ENCODE data around the gene SIAH3.
A peak's percentile ranks its signal among the peaks of the same experiment; 100 is the strongest.

The SIAH3 gene

DNA sequence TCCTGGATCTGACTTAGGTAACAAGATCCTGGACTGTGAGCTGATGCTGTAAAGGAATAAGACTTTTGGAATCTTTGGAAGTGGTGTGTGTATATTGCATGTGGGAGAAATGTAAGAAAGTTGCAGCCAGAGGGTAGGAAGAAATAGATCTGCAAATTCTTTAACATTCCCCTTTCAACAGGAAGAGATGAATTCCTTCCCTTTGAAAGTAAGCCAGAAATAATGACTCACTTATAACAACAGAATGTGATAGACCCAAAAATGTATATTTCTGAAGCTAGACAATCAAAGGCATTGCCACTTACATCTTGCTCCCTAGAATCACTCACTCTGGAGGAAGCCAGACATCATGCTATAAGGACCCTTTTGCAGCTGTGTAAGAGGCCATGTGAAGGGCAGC is 9.8 kb upstream of the SIAH3 start:
- DNase-seq = no peak

DNA sequence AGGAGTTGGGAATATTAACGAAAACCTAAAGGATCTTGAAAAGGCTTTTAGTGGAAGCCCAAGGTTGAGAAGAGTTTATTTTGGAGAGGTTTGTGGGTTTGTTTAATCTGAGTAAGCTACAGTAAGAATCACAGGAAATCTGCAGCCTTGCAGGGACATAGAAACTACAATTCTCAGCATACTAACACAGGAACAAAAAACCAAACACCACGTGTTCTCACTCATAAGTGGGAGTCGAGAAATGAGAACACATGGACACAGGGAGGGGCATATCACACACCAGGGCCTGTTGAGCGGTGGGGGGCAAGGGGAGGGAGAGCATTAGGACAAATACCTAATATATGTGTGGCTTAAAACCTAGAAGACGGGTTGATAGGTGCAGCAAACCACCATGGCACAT is 8.7 kb upstream of the SIAH3 start:
- DNase-seq = no peak

DNA sequence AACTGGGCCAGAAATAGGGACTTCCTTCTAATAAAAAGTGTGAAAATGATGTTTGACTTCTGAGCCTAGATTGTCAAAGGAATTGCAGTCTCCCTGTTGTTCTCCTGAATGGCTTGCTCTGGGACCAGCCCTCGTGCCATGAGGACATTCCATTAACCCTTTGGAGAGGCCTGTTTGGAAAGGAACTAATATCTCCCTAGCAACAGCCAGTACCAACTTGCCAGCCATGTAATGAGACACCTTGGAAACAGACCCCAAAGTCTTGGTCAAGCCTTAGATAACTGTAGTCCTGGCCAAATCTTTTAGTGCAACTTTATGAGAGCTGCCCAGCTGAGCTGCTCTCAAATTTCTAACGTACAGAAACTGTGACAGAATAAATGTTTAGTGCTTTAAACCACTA is 8.2 kb upstream of the SIAH3 start:
- DNase-seq = no peak

DNA sequence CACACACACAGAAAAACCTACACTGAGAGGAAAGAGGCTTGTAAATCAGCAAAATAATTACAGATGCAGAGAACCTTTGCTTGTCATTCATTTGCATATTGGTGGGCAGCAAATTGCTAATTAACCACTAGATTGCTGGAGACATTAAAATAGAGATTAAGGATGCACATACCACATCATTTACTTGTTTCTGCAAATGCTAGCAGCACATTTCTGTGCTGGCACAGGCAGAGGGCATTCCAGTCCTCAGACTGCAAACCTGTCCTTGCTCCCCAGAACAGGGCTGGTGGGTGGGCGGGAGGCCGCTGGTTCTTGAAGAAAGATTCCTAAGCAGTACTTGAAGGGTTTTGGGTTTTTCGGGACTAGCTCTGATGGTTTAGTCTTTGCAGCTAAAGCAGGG is 941 bp upstream of the SIAH3 start:
- no peak for DNase-seq

DNA sequence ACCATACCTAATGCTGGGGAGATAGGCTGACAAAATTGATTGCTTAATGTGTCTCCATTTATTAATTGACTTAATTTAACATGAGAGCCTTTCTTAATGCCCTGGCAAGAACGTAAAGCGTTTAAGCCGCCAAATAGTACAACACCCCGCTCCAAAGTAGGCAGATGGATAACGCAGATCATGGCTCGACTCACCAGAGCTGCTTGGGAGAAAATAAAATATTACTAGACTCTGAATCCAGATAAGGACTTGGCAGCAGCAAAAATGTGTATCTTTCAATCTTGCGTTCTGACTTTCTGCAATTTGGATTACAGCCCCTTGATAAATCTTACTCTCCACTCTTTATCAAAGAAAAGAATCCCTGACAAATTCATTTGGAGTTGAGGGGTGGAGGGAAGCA is 403 bp upstream of the SIAH3 start:
- DNase-seq = no peak

DNA sequence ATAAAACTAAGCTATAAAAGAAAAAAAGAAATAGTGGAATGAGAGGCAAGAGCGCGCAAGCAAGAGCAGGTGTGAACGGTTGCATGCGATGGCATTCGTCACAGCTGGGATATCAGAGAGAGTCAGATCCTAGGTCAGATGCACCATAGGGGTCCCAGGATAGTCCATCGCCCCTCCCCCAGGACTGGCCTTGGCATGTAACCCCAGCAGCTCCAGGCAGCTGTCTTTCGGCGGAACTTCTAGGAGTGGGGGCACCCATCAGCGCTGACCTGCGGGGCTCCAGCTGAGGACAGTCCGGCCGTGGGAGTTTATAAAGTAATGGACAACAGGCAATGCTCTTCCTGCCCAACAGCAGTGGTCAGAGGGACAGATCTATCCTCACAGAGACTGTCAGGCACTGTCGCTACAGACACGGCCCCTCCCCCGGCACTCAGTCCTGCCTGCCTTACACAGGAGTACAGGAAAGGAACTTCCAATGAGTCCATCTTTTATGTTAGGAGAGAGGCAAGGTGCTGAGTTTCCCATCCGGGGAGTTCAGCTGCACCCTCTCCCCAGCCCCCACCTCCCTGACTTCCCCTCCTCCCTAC is 1.4 kb downstream of the SIAH3 start:
- no peak for DNase-seq

DNA sequence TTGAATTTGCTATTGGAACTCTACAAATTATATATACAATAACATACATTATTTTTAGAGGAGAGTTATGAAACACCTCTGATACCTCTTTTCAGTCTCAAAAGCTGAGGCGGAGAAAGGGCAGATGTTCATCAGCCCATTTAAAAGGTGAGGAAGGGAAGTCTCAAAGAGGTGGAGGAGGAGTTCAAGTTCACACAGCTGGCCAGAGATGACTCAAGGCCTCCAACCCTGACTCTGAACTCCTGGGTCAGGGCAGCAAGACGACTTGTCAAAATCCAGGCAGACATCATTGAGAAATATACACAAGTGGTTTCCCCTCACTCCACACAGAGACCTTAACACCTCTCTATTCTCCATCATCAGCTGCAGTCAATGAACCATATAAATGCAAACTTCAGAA is 2.1 kb downstream of the SIAH3 start:
- no peak for DNase-seq

DNA sequence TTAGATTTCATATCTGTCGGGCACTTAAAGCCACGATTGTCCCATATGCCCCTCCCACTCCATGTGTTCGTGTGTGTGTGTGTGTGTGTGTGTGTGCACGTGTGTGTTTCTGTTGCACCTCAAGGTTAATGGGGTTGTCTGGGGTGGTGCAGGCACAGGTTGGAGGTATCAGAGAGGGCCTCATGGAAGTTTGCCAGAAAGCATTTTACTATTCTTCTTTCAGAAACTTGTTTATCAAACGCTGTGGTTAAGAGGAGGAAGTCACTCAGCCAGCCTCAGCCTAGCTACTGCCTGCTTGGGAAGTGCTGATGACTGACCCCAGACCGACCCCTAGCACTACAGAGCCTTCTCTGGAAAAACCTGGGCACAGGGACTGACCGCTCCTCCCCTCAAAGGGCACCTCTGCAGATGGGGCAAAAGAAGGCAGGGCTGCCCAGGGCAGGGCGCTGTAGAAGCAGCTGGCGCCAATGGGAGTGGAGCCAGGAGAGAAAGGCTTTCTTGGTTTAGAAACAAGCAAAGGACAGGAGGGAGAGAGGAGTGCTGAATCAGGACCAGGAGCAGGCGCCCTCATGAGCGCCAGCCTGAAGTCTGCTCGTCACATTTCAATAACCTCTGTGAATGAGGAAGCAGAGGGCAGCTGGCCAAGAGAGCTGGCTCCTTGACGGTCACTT is 3.9 kb downstream of the SIAH3 start:
- DNase-seq = peak; percentile 40

DNA sequence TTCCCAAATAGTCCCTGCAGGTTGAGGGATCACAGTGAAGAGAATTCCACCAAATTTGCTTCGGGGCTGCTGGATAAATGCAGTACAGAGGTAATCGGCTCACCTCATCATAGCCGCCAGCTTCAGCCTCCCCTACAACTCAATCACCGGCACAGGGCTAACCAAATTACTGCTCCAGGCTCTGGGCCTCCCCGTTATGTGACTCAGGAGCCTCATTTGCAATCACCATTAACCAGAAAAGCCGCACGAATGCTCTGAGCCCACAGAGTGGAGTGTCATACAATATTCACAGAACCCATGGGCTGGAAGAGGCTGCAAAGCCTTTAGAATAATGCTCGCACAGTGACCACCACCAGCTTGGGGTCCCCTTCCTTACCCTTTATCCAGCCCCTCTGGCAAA is 4.9 kb downstream of the SIAH3 start:
- DNase-seq = no peak

DNA sequence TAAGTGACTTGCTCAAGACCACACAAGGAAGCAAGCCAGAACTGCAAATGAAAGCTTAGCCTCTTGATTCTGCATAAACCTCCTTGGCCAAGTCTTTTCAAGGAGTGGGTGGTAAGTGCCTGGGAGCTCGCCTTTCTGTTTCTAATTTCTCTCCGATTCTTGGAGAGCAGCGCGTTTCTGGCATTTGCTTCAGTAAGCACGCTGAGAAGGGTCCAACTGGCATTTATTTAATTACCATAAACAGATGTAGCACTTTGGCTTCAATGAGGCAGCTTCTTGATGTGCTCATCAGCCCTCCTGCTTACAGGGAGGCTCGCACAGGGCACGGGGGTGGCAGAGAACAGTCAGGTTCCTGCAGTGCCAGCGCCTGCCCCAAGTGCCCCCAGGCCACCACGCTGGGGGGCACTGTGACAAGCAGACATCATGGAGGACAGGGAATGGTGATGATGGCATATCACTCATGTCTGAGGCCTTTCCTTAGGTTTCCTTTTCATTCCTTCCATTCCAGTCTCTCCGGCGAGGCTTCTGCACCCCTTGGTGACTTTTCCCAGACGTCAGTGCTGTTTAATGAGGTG is 13.3 kb downstream of the SIAH3 start:
- no peak for DNase-seq

DNA sequence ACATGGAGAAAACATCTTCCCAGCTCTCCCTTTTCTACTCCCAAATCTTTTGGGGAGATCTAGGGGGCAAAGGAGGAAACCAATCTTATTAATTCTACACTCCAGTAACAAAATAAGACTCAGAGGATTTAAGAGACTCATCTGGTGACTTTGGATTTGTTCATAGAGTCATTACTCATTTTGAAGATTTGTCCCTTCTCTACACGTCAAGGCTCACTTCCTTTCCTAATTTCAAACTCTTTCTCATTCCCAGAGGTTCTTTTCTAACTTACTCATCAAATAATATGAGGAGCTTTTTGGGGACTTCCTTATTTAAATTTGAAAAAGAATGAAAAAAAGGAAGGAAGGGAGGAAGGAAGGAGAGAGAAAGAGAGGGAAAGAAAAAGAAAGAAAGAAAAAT is 14.4 kb downstream of the SIAH3 start:
- DNase-seq = no peak

DNA sequence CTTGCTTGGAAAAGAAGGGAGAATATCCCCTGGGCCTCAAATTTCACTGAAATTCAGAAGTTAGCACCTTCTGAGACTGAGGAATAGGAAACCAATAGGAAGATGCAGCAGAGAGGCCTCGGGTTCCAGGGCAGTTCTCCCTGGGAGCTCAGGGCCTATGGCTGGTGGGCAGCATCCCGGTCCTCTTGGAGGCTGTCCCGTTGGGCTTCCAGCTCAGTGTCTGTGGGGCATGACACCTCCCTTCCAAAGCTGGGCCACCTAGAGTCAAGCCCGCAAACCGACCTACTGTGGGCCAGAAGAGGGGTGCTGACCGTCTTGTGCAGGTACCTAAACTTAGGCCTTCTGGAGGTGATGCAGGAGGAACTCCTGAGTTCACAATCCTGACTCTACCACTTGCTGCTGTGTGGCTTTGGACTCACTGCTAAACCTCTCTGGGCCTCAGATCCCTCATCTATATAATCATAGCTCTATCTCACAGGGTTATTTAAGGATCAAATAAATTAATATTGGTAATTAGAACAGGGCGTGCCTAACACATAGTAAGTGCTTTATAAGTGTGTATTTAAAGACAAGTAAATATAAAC is 17.1 kb downstream of the SIAH3 start:
- no peak for DNase-seq

DNA sequence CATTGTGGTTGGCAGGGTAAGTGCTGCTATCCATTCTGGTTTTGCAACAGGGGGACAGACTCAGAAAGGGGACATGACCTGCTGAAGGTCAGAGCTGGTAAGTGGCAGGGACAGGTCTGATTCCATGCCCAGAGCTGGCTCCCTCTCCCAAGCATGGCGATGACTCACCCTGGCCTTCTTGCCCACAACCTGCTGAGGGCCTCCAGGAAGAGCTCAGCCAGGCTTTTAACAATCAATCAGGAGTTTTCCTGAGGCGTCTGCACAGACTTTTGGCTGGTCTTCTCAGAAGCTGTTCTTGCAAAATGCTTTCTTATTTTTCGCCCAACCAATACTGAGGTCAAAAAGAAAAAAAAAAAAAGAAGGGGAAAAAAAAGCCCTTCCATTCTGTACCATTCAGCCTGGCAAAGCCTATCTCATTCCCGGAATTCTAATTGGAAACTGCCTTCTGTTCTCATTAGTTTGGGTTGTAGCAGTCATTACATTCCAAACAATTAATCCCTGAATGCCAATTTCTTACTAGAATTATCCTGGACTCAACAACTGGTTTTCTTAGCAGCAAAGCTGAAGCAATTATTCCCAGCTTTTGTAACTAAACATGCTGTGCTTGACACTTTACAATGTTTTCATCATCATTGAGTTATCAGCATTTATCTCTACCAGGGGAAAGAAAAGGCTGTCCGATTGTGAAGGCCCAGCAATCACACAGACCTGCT is 17.7 kb downstream of the SIAH3 start:
- DNase-seq = no peak

DNA sequence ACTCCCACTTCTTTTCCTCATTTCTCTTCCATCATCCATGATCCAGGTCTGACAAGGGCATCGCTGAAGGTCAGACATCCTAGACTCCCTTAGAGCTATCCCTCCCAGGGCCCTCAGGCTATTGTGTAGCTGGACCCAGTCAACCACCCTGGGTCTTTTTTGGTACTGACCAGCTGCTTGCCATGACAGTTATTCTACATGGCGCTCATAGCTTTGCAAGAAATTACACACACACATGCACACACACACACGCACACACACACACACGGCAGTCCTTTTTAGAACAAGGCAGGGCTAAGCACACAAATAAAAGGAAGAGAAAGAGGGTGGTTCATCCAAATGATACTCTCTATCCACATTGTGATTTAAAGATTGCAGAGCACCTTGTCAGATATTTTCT is 18.3 kb downstream of the SIAH3 start:
- DNase-seq = no peak

DNA sequence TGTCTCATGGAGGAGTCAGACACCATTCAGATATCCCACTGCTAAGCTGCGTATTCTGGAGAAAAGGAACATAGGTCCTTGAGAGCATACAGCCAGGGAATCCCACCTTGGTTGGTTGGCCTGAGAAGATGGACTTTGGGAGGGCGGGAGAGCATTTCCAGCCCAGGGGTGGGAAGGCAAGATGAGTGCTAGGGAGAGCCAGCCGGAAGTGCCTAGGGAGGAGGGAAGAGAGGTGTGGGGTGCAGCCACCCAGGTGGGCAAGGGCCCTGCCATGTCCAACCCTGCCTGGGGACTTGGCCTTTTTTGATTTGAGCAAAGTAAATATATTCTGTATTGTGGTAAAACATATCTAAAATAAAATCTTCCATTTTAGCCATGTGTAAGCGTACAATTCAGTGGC is 19.7 kb downstream of the SIAH3 start:
- DNase-seq = no peak

DNA sequence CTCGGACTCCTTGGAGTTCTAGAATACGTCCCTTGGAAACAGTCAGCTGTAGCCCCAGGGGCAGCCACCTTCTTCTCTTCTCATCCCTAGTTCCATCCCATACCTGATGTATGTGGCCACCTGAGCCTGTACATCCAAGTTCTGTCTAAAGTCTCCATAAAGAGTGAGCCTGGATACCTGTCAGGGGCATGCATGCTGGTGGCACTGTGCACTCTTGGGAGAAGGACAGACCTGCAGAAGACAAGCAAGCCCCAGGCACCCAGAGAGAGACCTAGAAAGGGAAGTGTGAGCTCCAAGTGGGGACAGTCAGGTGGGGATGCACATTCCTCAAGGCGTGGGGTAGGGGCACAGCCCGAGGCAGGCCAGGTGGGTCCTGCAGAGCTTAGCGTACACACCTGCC is 21.4 kb downstream of the SIAH3 start:
- no peak for DNase-seq

DNA sequence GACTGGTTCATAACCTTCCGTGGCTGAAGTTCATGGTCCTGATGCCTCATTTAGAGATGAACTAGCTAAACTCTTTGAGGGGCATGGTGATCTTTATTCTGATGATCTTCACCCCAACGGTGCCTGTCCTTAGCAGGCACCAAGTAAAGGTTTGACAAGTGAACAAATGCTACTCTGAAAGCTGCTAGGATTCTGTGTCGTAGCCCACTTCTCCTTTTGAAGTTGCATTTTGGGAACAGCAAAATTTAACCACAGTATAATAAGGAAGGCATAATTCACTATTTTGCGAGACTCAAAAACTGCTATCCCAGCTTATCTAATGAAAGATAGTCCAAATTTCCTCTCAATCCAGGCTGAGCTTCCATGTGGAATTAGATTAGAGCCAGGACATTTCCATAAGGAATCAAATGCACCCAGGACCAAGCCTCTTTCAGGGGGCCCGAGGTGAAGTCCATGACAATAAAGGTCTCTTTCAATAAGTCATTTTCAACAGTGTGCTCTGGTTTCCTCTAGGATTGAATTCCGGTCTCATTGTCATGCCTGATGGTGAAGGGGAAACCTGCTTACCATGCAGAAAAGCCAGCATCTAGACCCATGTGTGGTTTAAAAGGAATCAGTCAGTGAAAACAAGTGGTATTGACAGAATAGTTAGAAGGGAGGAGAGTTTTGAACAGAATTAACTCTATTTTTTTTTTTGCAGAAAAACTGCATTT is 23.1 kb downstream of the SIAH3 start:
- DNase-seq = no peak

DNA sequence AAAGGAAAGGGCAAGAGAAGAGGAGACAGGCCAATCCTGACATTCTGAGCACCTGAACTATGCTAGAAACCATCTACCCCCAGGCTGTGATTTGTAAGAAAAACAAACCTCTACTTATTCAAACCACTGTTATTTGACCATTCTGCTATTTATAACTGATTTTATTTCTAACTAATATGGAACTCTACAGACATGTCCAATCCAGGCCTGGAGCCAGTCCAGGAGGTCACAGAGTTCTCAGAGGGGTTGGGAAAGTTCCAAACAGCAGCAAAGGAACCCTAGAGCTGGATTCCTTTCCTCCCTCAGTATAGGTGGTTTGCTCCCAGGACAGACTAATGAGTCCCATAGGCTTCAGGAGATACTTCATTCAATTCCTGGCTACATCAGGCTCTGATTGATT is 24.2 kb downstream of the SIAH3 start:
- no peak for DNase-seq

DNA sequence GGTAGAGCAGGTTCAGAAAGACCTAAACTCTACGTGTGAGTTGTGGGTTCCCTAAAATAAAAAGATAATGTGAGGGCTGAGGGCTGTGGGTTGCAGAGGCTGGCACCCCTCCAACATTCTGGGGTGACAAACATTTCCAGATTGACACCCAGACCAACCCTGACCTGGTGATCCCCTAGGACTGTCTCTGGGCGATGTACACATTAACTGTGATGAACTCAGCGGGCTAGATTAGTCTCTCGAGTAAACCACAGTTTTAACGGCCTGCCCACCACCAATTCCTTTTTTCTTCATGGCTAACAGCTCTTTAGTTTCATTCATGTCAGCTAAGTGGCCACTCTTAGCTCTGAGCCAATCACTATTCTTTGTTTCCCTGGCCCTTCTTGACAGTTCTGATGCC is 24.8 kb downstream of the SIAH3 start:
- DNase-seq = peak; percentile 29

DNA sequence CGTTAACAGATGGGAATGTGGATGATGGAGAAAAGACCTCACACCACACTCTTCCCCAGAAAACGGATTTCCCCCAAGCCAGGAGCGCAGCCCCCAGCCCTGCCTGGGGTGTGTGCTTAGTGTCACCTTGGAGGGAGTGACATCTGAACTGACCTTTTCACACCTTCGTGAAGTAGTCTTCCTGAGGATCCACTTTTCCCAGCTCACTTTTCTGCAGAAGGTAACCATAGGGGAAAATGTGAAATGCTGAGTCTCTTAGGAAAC is 26.2 kb downstream of the SIAH3 start:
- DNase-seq = no peak

DNA sequence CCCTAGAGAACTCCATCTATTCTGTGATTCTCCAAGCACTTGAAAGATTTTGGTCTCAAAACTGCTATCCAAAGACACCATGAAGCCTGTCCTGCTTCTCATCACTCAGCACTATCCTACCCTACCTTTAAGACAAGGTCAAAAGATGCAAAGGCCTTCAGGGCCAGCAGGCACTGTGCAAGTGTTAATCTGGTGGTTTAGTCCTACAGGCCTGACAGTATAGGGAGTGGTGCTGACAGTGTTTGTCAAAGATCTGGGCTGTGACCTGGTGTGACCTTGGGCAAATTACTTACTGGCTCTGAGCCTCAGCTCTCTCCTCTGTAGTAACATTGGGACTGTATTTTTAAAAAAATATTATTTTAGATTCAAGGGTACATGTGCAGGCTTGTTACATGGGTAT is 28.0 kb downstream of the SIAH3 start:
- DNase-seq = peak; percentile 22

DNA sequence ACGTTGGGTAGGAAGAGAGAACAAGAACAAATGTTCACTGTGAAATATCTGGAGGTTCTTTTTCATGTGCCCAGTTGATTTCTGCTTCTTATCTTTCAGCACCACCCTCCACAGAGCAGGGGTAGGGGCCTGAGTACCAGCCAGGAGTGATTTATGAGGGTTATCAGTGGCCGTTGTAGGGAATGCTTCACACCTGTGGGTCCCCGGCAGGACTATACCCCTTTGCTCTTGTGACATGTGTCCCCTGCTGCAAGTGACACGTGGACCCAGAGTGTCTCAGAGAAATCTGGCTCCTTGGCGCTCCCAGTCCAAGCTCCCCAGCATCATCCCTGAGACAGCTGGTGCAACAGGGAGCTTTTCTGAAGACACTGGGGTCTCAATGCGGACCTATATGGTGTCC is 29.7 kb downstream of the SIAH3 start:
- peak; percentile 8 for DNase-seq

DNA sequence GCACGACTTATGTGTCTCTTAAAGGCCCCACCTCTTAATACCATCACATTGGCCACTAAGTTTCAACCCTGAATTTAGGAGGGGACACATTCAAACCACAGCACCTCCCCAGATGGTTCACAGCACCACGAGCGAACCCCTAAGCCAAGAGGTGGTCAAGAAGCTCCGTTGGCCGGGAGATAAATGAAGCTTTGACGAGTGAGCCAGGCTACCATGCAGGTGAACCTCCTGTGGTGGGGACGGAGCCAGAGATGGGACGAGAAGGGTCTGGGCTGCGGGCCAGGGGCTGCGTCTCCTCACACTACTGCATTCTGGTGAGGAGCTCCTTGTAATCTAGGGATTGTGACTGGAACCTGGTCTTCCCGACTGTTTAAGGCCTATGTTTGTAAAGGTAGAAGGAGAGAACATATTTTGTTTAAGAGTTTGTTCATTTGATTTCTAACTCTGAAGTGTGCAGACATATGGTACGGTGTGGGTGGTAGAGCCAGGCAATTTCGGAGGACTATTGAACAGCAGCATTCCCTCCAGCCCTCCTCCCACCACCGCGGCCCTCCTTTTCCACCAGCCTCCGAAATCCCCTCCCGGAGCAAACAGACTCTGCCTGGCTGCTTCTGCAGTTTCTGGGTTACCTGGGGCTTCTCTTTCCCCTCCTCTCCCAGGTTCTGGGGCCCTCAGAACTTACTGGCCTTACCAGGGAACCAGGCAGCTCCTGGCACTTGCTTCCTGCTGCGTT is 31.3 kb downstream of the SIAH3 start:
- DNase-seq = no peak

Data from hematopoietic multipotent progenitor cell treated with erythropoietin and hydrocortisone succinate and interleukin-3 and kit ligand, for 8 days (in vitro differentiated cells).